HCT116 (cell line): Measurements from ENCODE around the gene ACTA2.

Source experiments
- CBX3 ChIP-seq: IDR thresholded peaks from 2 replicates; pipeline ENCODE4 v1.6.1; 2012; ENCODE audit warnings: low read depth
- CEBPB ChIP-seq: IDR thresholded peaks from 2 replicates; pipeline ENCODE4 v1.6.1; 2012; ENCODE audit warnings: low read depth
- EZH2 ChIP-seq: fragments of 200-600 bp; sonication (generic); IDR thresholded peaks from 2 replicates; pipeline ENCODE4 v1.6.1; 2017; ENCODE audit warnings: antibody characterized with exemption, mixed run types
- POLR2AphosphoS5 ChIP-seq: IDR thresholded peaks from 2 replicates; pipeline ENCODE4 v1.6.1; 2011; ENCODE audit warnings: mild to moderate bottlenecking, low read depth, low read length, moderate library complexity
- ZFX ChIP-seq: fragments of 450-650 bp; IDR thresholded peaks from 2 replicates; pipeline ENCODE4 v1.6.1; 2017
- TF ChIP-seq, protein P1 (sequence below): IDR thresholded peaks from 2 replicates; pipeline ENCODE4 v1.6.1; 2011; ENCODE audit warnings: mild to moderate bottlenecking, low read length, moderate library complexity; ENCODE audit not compliant: insufficient replicate concordance; ENCODE audit errors: extremely low read depth
- TF ChIP-seq, protein P2 (sequence below): IDR thresholded peaks from 2 replicates; pipeline ENCODE4 v1.6.1; 2012; ENCODE audit warnings: low read depth

DNA sequence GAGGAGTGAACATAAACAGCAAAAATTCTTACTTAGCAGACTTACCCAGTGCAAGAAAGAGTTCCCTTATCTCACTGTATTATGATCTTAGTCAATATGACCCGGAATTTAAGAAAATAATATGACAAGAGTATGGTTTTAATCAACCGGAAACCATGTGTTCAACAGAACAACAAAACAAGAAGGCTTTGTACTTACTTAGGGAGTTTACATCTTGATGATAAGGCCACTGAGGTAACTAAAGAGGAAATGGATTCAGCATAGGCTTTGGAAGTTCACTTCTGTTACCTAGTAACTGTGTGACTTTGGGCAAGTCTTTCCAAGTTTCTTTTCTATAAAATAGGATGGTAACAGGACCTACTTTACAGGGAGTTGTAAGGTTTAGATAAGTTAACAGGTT, 30.6 kb upstream of the ACTA2 start:
- TF ChIP-seq EZH2 = no peak
- TF ChIP-seq CEBPB = no peak
- TF ChIP-seq POLR2AphosphoS5 = no peak
- TF ChIP-seq, protein P1, sequence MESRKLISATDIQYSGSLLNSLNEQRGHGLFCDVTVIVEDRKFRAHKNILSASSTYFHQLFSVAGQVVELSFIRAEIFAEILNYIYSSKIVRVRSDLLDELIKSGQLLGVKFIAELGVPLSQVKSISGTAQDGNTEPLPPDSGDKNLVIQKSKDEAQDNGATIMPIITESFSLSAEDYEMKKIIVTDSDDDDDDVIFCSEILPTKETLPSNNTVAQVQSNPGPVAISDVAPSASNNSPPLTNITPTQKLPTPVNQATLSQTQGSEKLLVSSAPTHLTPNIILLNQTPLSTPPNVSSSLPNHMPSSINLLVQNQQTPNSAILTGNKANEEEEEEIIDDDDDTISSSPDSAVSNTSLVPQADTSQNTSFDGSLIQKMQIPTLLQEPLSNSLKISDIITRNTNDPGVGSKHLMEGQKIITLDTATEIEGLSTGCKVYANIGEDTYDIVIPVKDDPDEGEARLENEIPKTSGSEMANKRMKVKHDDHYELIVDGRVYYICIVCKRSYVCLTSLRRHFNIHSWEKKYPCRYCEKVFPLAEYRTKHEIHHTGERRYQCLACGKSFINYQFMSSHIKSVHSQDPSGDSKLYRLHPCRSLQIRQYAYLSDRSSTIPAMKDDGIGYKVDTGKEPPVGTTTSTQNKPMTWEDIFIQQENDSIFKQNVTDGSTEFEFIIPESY = no peak
- TF ChIP-seq CBX3 = no peak
- TF ChIP-seq, protein P2, sequence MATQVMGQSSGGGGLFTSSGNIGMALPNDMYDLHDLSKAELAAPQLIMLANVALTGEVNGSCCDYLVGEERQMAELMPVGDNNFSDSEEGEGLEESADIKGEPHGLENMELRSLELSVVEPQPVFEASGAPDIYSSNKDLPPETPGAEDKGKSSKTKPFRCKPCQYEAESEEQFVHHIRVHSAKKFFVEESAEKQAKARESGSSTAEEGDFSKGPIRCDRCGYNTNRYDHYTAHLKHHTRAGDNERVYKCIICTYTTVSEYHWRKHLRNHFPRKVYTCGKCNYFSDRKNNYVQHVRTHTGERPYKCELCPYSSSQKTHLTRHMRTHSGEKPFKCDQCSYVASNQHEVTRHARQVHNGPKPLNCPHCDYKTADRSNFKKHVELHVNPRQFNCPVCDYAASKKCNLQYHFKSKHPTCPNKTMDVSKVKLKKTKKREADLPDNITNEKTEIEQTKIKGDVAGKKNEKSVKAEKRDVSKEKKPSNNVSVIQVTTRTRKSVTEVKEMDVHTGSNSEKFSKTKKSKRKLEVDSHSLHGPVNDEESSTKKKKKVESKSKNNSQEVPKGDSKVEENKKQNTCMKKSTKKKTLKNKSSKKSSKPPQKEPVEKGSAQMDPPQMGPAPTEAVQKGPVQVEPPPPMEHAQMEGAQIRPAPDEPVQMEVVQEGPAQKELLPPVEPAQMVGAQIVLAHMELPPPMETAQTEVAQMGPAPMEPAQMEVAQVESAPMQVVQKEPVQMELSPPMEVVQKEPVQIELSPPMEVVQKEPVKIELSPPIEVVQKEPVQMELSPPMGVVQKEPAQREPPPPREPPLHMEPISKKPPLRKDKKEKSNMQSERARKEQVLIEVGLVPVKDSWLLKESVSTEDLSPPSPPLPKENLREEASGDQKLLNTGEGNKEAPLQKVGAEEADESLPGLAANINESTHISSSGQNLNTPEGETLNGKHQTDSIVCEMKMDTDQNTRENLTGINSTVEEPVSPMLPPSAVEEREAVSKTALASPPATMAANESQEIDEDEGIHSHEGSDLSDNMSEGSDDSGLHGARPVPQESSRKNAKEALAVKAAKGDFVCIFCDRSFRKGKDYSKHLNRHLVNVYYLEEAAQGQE = no peak
- no peak for TF ChIP-seq ZFX
